SIG-M5 (cell line): ENCODE measurements around the gene RTKN2.
A peak's percentile ranks its signal among the peaks of the same experiment; 100 is the strongest.
"Not testable (repeated sequence)": the region's sequence is repeated elsewhere in the genome, so short reads cannot be mapped to it uniquely, and the experiment has no call there.

Experiments
- DNase-seq: peaks from one replicate; lab custom pipeline; 2025; lab: John Stamatoyannopoulos, UW

The RTKN2 gene

DNA sequence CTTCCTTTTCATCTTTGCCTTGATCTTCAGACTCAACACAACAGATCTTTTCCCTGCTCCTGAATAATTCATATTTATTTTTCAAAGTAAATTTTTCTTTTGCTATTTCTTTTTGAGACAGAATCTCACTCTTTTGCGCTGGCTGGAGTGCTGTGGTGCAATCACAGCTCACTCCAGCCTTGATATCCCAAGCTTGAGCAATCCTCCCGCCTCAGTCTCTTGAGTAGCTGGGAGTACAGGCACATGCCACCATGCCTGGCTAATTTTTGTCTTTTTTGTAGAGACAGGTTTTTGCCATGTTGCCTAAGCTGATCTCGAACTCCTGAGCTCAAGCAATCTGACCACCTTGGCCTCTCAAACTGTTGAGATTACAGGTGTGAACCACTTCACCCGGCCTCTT, 9.2 kb downstream of the RTKN2 start:
- no peak for DNase-seq

DNA sequence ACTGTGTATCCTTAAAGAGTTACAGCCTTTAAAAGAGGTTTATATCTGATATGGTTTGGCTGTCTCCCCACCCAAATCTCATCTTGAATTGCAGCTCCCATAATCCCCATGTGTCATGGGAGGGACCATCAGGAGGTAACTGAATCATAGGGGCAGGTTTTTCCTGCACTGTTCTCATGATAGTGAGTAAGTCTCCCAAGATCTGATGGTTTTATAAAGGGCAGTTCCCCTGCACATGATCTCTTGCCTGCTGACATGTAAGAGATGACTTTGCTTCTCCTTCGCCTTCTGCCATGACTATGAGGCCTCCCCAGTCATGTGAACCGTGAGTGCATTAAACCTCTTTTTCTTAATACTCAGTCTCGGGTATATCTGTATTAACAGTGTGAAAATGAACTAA, 9.7 kb downstream of the RTKN2 start:
- no peak for DNase-seq

- DNase-seq, result no peak
These were observed 14.9 kb downstream of the RTKN2 start for GRCh38 chr10:62253704-62254103.

DNA sequence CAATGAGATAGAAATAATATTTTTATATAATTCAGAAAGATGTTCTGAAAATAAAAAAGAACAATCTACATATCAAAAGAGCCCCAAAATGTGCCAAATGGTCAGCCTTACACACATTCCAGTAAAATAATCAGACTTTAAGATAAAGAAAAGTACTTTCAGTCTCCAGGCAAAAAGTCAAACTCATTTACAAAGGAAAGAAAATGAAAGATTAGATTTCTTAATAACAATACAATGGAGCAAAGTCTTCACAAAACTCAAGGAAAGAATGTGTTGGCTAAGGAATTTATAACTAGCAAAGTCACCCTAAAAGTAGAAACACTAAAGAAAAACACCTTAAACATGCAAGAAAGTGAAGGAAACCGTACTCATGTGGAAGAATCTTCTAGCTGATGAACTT, 16.6 kb downstream of the RTKN2 start:
- no peak for DNase-seq

GRCh38 chr10:62250594-62251198, 17.9 kb downstream of the RTKN2 start:
- no peak for DNase-seq

- no peak for DNase-seq
These were observed 18.7 kb downstream of the RTKN2 start for GRCh38 chr10:62249957-62250356.

- no peak for DNase-seq
These were observed 20.2 kb downstream of the RTKN2 start for GRCh38 chr10:62248465-62248864.

- no peak for DNase-seq
These were observed 23.7 kb downstream of the RTKN2 start for GRCh38 chr10:62244785-62245467.

GRCh38 chr10:62244088-62244487, 24.6 kb downstream of the RTKN2 start:
- DNase-seq, result no peak

DNA sequence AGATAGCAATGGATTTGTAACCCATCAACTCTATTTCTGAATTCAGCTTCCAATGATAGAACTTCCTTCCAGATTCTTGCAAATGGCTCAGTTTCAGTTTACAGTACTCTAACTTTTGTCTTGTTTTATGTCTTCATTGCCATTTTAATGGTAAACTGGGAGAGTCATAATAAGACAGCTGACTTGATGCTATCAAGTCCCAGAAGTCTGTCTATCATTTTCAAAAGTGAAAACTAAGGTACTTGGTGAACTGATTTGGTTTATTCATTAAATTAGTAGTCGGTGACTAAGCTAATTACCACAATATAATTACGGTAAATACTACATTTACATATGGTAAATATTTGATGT, 25.0 kb downstream of the RTKN2 start:
- DNase-seq, result no peak

GRCh38 chr10:62242965-62243646, 25.5 kb downstream of the RTKN2 start:
- peak; percentile 5 for DNase-seq

DNA sequence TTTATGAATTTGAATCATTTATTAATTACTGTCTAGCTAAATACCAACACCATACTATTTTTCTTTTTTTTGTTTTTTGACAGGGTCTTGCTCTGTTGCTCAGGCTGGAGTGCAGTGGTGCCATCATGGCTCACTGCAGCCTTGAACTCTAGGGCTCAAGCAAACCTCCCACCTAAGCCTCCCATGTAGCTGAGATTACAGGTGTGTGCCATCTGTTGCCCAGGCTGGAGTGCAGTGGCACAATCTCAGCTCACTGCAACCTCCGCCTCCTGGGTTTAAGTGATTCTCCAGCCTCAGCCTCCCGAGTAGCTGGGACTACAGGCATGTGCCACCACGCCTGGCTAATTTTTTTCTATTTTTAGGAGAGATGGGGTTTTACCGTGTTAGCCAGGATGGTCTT, 27.1 kb downstream of the RTKN2 start:
- not testable (repeated sequence) for DNase-seq

GRCh38 chr10:62239994-62240393, 28.6 kb downstream of the RTKN2 start:
- no peak for DNase-seq

DNA sequence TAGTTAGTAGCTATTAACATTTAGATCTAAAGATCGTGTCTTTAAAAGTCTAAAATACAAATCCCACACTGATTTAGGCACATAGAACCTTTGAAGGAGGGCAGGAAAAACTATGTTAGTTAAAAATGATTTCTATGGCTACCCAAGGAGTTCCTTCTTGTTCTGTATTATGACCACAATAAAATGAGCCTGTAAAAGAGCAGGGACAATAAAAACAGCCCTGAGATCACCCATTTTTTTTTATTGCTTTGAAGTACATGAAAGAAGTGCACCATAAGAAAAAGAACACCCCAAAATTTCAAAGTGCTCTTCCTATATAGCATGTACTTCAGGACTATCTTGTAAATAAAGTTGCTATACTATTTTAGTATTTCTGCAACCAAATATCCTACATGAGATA, 29.8 kb downstream of the RTKN2 start:
- no peak for DNase-seq

DNA sequence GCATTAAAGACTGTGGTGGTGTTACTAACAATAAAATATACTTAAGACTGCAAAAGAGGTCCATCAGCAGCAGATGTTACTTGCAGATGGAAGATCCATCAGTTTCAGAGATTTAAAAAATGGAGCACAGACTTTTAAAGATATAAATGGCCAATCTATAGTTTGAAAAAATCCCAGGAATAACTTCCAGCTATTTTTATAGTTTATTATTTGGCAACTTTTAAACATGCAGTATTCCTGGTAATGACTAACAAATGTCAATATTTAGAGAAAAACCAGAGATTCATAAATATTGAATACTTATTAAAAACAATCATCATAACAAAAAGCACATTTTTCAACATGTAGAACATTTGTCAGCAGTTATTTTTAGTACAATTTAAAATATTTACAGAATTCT, 30.7 kb downstream of the RTKN2 start:
- no peak for DNase-seq

DNA sequence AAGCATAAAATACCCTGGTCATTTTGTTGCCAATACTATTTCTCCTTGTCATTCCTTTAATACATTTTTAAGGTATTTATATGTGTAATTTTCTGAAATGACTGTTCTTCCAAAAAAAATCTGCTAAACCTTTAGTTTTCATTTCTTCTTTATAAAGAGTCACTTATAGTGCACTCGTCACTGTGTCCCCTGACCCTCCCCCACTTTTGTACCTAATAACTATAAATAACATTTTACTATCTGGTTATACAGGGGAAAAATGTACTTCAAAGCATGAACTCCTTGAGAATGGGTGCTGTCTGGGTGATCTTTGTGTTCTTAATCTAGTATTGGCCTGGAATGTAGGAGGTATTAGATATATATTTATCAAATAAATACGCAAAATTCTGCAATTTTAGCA, 31.1 kb downstream of the RTKN2 start:
- DNase-seq, result no peak

DNA sequence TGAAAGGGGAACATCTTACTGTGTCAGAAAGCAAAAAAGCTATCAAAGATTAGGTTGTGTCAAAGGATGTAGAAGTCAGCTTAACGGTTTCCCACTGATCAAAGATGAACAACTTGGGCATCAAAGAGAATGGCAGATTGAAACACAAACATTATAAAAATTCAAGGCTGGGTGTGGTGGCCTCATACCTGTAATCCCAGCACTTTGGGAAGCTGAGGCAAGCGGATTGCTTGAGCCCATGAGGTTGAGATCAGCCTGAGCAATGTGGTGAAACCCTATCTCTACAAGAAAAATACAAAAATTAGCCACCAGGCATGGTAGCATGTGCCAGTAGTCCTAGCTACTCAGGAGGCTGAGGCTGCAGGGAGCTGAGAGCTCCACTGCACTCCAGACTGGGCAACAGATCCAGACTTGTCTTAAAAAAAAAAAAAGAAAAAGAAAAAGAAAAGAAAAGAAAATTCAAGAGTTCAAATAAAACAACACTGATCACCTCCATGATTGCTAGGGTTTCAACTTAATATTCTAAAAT, 34.5 kb downstream of the RTKN2 start:
- no peak for DNase-seq

DNA sequence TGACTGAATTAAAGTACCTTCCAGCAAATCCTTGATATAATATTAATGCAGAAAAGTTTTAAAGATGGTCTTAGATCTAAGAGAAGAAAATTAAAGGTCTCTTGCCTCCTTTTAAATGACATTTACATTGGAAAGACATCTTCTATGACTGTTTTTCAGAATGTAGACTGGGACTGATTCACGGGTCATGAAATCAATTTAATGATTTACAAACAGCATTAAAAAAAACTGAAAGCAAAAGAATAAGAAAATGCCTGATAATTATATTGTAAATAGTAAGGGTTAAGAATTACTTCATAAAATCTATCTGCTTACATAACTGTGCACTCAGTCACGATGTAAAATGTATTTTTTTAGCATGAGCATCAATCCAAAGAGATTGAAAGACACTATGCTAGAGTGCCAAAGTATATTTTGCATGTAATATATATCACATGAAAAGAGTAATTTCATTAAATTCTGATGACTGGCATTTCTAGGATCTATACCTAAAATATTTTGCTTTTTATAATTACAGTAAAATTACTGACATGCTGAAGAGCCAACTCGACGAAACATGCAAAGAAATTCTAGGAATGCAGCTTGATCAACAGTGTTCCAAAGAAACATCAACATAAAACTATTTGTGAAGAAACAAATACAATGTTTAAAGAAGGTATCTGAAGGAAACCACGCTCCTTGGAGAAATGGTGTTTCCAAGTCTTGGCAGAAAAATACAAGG, 35.1 kb downstream of the RTKN2 start:
- no peak for DNase-seq

- DNase-seq, result no peak
These were observed 36.8 kb downstream of the RTKN2 start for GRCh38 chr10:62231805-62232204.

- DNase-seq, result no peak
These were observed 37.3 kb downstream of the RTKN2 start for GRCh38 chr10:62231371-62231770.

GRCh38 chr10:62230344-62231121, 38.1 kb downstream of the RTKN2 start:
- DNase-seq, result no peak

GRCh38 chr10:62225362-62225761, 43.3 kb downstream of the RTKN2 start:
- DNase-seq, result no peak
